ENCODE results near the gene RFX2. TPM values are rescaled to one million over a fixed set of nuclear protein-coding genes. Genes with fewer than 3 reads are reported as not detected.
A peak's percentile ranks its signal among the peaks of the same experiment; 100 is the strongest.

The RFX2 gene
- total and polyA plus RNA-seq, 7 experiments from 2014 or later: 3.8 to 18.4 (median 8.2) TPM

DNA sequence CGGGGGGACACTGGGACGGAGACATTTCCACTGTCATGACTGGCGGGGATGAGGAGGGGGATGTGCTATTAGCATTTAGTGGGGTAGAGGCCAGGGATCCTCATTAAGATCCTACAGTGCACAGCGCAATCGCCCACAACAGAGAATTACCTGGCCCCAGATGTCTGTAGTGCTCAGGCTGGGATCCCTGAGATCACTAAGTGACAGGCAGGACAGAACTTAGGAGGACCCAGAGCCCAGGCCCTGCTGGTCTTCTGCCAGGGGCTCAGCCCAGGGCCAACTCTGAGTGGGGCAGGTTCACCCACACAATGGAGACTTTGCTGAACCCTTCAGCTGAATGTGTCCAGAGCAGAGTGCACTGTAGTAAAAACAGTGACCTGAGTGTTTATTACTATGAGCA lies 136.9 kb downstream of the RFX2 start:
- H3K27me3 Mint-ChIP-seq: peaks cover 0 to 2% (median 0%) of the 10 kb centered on the region in 5 donors
- ATAC-seq: no peak
- H3K4me1 ChIP-seq (ENCODE audit: control insufficient read depth in 2 of 2, insufficient read depth in 2 of 2, low read length in 2 of 2): peaks cover 38 to 59% of the 10 kb centered on the region in 2 donors
- intact Hi-C loops (cut with micrococcal nuclease): loop anchor here in 1 of 2 donors (10.0 kb wide), 1 partner anchor 761 kb away; the partner anchor contains the start of genes GPR108 and TRIP10
- CTCF ChIA-PET: interaction anchor here (1.6 kb wide), 1 partner anchor 11 kb away, joined by 4 read pairs; no protein-coding TSS in a partner anchor
- H3K9me3 Mint-ChIP-seq: peaks cover 0 to 4% (median 0%) of the 10 kb centered on the region in 11 donors
- no peak for DNase-seq
- peaks cover 47 to 91% (median 82%) of the 10 kb centered on the region in 7 donors for H3K4me1 Mint-ChIP-seq
- peak overlapping the region in 2 of 9 donors; percentile 25 to 42 for H3K27ac Mint-ChIP-seq
- peaks cover 3 to 16% (median 5%) of the 10 kb centered on the region in 5 donors for H3K36me3 Mint-ChIP-seq
- no peak overlapping the region for H3K27ac ChIP-seq (ENCODE audit: low read depth, low read length)
- peaks cover 0 to 41% (median 5%) of the 10 kb centered on the region in 3 experiments for H3K36me3 ChIP-seq (ENCODE audit: control insufficient read depth in 2 of 3, insufficient read depth in 3 of 3, low read length in 3 of 3)
- POLR2A ChIA-PET: interaction anchor here (2.7 kb wide), 1 partner anchor 12 kb away, joined by 12 read pairs; no protein-coding TSS in a partner anchor
- no peaks in the 10 kb centered on the region for H3K27me3 ChIP-seq (ENCODE audit: control insufficient read depth in 2 of 2, insufficient read depth in 2 of 2, low read length in 2 of 2)
- no peak overlapping the region for H3K4me3 Mint-ChIP-seq
- no peaks in the 10 kb centered on the region for H3K9me3 ChIP-seq (ENCODE audit: control insufficient read depth in 2 of 3, low read length in 3 of 3)
- H3K4me3 ChIP-seq (ENCODE audit: low read length): no peak overlapping the region

DNA sequence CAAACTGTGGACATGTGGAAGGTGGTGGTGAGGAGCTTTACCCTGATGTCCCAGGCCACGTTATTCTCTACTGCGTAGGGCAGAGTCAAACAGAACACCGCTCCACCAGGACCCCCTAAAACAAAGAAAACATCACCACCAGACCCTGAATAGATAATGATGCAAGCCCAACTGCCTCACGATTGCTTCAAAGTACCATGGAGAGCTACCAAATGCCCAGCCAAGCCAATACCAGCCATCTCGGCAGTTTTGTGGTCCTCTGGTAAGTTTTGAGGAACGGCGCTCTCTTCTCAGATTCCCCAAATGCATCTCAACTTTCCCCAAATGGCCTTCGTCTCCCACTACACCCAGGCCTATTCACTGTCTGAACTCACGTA lies 138.0 kb downstream of the RFX2 start:
- Mint-ChIP-seq H3K36me3 (peaks cover 3 to 16% (median 5%) of the 10 kb centered on the region in 5 donors), H3K4me1 (peaks cover 56 to 96% (median 89%) of the 10 kb centered on the region in 7 donors), H3K27ac (peak overlapping the region in 8 of 9 donors; percentile 25 to 81 (median 54)), H3K9me3 (no peaks in the 10 kb centered on the region), H3K27me3 (no peaks in the 10 kb centered on the region), H3K4me3 (peak overlapping the region in 5 of 10 donors; percentile 8 to 45 (median 38))
- no peak for DNase-seq
- Histone ChIP-seq H3K4me3 (ENCODE audit: low read length) (no peak overlapping the region), H3K27me3 (ENCODE audit: control insufficient read depth in 2 of 2, insufficient read depth in 2 of 2, low read length in 2 of 2) (no peaks in the 10 kb centered on the region), H3K4me1 (ENCODE audit: control insufficient read depth in 2 of 2, insufficient read depth in 2 of 2, low read length in 2 of 2) (peaks cover 47 to 68% of the 10 kb centered on the region in 2 donors), H3K36me3 (ENCODE audit: control insufficient read depth in 2 of 3, insufficient read depth in 3 of 3, low read length in 3 of 3) (peaks cover 0 to 35% (median 5%) of the 10 kb centered on the region in 3 experiments), H3K27ac (ENCODE audit: low read depth, low read length) (no peak overlapping the region), H3K9me3 (ENCODE audit: control insufficient read depth in 2 of 3, low read length in 3 of 3) (no peaks in the 10 kb centered on the region)
- intact Hi-C loops (cut with micrococcal nuclease): loop anchor here in 1 of 2 donors (10.0 kb wide), 1 partner anchor 762 kb away; the partner anchor contains the start of genes GPR108 and TRIP10
- ChIA-PET POLR2A (interaction anchor here (0.6 to 2.7 kb wide), 3 partner anchors 10 to 22 kb away, joined by 3 to 12 read pairs (median 12); no protein-coding TSS in a partner anchor), CTCF (interaction anchor here (0.9 to 1.6 kb wide), 2 partner anchors 12 to 50 kb away, joined by 3 to 4 read pairs; no protein-coding TSS in a partner anchor)
- ATAC-seq: no peak

DNA sequence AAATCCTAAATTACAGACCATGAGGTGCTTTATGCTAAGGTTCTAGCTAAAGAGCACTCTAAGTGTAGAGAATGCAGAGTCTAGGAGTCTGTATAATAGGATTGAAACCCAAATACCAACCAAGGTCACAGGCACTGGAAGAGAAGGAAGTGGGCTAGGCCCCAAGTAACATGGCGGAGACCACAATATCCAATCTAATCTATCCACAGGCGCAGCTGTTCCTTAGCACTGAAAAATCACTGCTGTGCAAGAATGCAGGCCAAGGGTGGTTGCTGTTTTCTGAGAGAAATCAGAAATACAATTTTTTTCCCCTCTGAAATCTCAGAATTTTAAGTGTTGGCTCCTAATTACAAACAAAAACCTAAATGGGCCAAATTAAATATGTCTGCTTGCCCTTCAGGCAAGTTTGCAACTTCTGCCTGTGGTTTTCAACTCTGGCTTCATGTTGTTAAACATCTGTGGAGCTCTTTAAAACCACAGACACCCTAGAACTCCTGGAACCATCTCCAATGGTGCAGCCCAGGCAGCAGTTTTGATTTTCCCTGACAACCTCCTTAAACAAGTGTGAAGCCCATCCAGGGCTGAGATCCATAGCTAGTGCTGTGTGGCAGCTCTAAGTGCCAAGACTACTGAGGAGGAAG lies 138.5 kb downstream of the RFX2 start:
- no peak overlapping the region for H3K27ac ChIP-seq (ENCODE audit: low read depth, low read length)
- H3K4me1 ChIP-seq (ENCODE audit: control insufficient read depth in 2 of 2, insufficient read depth in 2 of 2, low read length in 2 of 2): peaks cover 43 to 65% of the 10 kb centered on the region in 2 donors
- ATAC-seq (no peak), DNase-seq (no peak)
- H3K4me3 ChIP-seq (ENCODE audit: low read length): no peak overlapping the region
- H3K9me3 ChIP-seq (ENCODE audit: control insufficient read depth in 2 of 3, low read length in 3 of 3): no peaks in the 10 kb centered on the region
- H3K36me3 ChIP-seq (ENCODE audit: control insufficient read depth in 2 of 3, insufficient read depth in 3 of 3, low read length in 3 of 3): peaks cover 0 to 34% (median 5%) of the 10 kb centered on the region in 3 experiments
- H3K27ac Mint-ChIP-seq: peak overlapping the region in 8 of 9 donors; percentile 25 to 81 (median 49)
- peak overlapping the region in 5 of 10 donors; percentile 16 to 50 (median 41) for H3K4me3 Mint-ChIP-seq
- no peaks in the 10 kb centered on the region for H3K27me3 Mint-ChIP-seq
- H3K4me1 Mint-ChIP-seq: peaks cover 55 to 96% (median 91%) of the 10 kb centered on the region in 7 donors
- ChIA-PET CTCF (interaction anchor here (0.9 to 1.6 kb wide), 4 partner anchors 10 to 50 kb away, joined by 3 to 7 read pairs (median 4); no protein-coding TSS in a partner anchor), POLR2A (interaction anchor here (0.6 to 2.7 kb wide), 4 partner anchors 10 to 68 kb away, joined by 3 to 12 read pairs (median 8); partner anchors contain the start of gene NDUFA11)
- H3K9me3 Mint-ChIP-seq: no peaks in the 10 kb centered on the region
- intact Hi-C loops (cut with micrococcal nuclease): loop anchor here in 1 of 2 donors (10.0 kb wide), 1 partner anchor 763 kb away; the partner anchor contains the start of genes GPR108 and TRIP10
- H3K27me3 ChIP-seq (ENCODE audit: control insufficient read depth in 2 of 2, insufficient read depth in 2 of 2, low read length in 2 of 2): no peaks in the 10 kb centered on the region
- H3K36me3 Mint-ChIP-seq: peaks cover 3 to 16% (median 5%) of the 10 kb centered on the region in 5 donors

DNA sequence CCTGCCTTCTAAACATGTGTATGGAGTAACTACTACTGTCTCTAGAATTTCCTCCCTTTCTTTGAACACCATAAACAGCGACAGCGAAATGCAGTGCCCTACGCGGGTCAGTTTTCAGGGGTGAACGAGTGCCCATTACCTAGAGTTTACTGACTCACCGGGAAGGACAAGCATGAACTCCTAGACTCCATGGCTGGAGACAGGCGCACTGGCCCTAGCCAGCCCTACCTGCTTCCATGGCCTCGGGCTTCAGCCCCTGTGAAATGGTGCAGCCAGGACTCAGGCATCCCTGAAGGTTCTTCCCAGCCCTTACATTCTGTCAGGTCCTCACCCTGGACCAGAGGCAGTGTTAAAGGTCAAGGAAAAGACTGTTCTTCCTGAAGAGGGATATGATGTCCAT lies 140.8 kb downstream of the RFX2 start:
- POLR2A ChIA-PET: no interaction called here

DNA sequence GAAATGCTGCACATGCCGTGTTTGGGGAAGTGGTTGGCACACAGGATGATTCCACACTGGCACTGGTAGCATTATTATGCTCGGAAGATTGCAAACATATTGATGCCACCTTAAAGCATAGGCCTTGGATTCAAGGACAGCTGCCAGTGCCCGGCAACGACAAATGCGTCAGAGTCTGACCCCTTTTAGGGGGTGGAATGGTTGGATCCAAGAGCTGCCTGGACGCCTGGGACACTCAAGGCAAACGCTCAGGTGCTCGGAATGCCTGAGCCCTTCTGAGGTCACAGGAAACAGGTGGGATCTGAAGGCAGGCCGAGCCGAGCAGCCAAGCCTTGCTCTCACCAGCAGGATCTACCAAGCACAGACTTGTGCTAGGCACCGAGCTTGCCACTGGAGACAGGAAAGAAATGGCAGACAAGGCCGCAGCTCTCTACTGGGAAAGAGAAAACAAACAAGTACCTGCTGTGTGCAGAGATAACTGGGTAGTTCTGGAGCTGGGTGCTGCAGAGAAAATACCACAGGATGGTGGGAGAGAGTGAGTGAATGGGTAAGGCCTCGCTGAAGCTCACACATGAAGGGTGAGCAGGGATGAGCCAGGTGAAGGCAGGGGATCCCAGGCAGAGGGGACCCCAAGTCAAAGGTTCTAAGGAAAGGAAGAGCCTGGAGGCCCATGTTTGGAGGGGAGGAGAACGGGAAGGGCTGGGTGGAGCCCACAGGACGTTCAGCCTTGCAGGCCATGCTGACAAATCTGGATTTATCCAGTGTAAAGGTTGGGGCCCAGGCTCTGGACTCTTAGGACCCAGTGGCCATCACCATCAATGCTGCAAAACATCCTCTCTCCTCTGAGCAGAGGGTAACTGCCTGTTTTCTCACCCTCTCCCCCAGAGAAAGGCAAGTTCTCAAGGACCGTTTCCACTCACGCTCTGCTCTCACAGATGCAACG lies 141.6 kb downstream of the RFX2 start:
- Histone ChIP-seq H3K27ac (ENCODE audit: low read depth, low read length) (peak overlapping the region; percentile 53), H3K4me3 (ENCODE audit: low read length) (no peak overlapping the region), H3K27me3 (ENCODE audit: control insufficient read depth in 2 of 2, insufficient read depth in 2 of 2, low read length in 2 of 2) (no peaks in the 10 kb centered on the region), H3K4me1 (ENCODE audit: control insufficient read depth in 2 of 2, insufficient read depth in 2 of 2, low read length in 2 of 2) (peaks cover 32 to 63% of the 10 kb centered on the region in 2 donors), H3K9me3 (ENCODE audit: control insufficient read depth in 2 of 3, low read length in 3 of 3) (no peaks in the 10 kb centered on the region), H3K36me3 (ENCODE audit: control insufficient read depth in 2 of 3, insufficient read depth in 3 of 3, low read length in 3 of 3) (peaks cover 3 to 15% (median 4%) of the 10 kb centered on the region in 3 experiments)
- Mint-ChIP-seq H3K27ac (peak overlapping the region; percentile 7 to 92 (median 84)), H3K36me3 (peaks cover 0 to 9% (median 8%) of the 10 kb centered on the region in 5 donors), H3K4me1 (peaks cover 55 to 97% (median 90%) of the 10 kb centered on the region in 7 donors), H3K9me3 (no peaks in the 10 kb centered on the region), H3K27me3 (no peaks in the 10 kb centered on the region), H3K4me3 (peak overlapping the region in 8 of 10 donors; percentile 1 to 81 (median 48))
- ChIA-PET POLR2A (interaction anchor here (0.6 to 3.7 kb wide), 4 partner anchors 9 to 165 kb away, joined by 3 to 26 read pairs (median 17); partner anchors contain the start of genes NDUFA11, RANBP3 and VMAC), CTCF (interaction anchor here (0.9 to 5.2 kb wide), 16 partner anchors 9 to 229 kb away, joined by 3 to 41 read pairs (median 4); partner anchors contain the start of gene RANBP3)
- DNase-seq (no peak), ATAC-seq (peak; percentile 9)
- intact Hi-C loops (cut with micrococcal nuclease): loop anchor here (1.0 to 5.0 kb wide), 5 partner anchors 10 to 166 kb away; partner anchors contain the start of gene RANBP3 (in 2 of the 2)

More for the DNA sequence above, 140.8 kb downstream of the RFX2 start:
- Mint-ChIP-seq H3K4me3 (no peak overlapping the region), H3K4me1 (peaks cover 53 to 96% (median 90%) of the 10 kb centered on the region in 7 donors), H3K27me3 (no peaks in the 10 kb centered on the region), H3K27ac (peak overlapping the region in 8 of 9 donors; percentile 41 to 88 (median 68)), H3K9me3 (no peaks in the 10 kb centered on the region), H3K36me3 (peaks cover 0 to 9% (median 6%) of the 10 kb centered on the region in 5 donors)
- intact Hi-C loops (cut with micrococcal nuclease): loop anchor here (5.0 kb wide), 2 partner anchors 53 to 167 kb away; no protein-coding TSS in a partner anchor
- no peak for DNase-seq
- Histone ChIP-seq H3K36me3 (ENCODE audit: control insufficient read depth in 2 of 3, insufficient read depth in 3 of 3, low read length in 3 of 3) (peaks cover 4 to 23% (median 5%) of the 10 kb centered on the region in 3 experiments), H3K4me3 (ENCODE audit: low read length) (no peak overlapping the region), H3K27ac (ENCODE audit: low read depth, low read length) (peak overlapping the region; percentile 53), H3K4me1 (ENCODE audit: control insufficient read depth in 2 of 2, insufficient read depth in 2 of 2, low read length in 2 of 2) (peaks cover 25 to 63% of the 10 kb centered on the region in 2 donors), H3K27me3 (ENCODE audit: control insufficient read depth in 2 of 2, insufficient read depth in 2 of 2, low read length in 2 of 2) (no peaks in the 10 kb centered on the region), H3K9me3 (ENCODE audit: control insufficient read depth in 2 of 3, low read length in 3 of 3) (no peaks in the 10 kb centered on the region)
- ATAC-seq: no peak
- CTCF ChIA-PET: no interaction called here

Measured in naive thymus-derived CD4-positive, alpha-beta T cell (primary cell).